ENCODE data around the gene TENT5C. TPM values are rescaled to one million over a fixed set of nuclear protein-coding genes. Genes with fewer than 3 reads are reported as not detected.

Gene TENT5C
- total and polyA plus RNA-seq, 9 of the 15 experiments (the other 6 are each of a cell fraction or from before 2014, with no cell fraction given), result 1.8 to 7.7 (median 4.0) TPM

DNA sequence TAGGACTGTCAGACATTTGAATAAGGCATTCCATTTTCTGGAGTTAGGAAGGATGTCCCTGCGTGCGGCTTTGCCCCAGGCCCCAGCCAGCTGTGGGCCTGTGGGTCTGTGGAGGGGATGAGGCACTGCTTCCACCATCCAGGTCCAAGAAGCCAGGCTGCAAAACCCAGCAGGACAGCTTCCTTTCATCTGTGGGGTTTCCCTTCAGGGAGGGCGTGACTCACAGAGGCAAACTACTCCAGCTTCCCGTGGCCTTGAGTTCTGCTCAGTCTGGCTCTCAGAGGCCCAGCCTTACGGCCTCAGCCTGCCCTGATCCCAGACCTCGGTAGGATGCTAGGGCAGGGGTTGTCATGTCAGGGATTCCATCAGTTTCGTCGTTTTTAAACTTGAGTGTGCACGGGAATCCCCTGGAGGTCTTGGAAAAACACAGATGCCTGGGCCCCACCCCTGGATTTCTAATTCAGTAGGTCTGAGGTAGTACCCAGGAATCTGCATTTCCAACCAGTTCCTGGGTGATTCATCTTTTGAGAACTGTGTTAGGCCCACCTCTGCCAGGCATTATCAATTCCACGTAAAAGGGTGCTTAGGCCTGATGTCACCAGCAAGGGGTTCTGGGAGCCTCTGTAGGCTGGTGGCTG, 32.3 kb upstream of the TENT5C start:
- Histone ChIP-seq H3K27ac (ENCODE audit: extremely low read depth, low read depth, low read length) (no peak overlapping the region), H3K27me3 (ENCODE audit: control insufficient read depth in 2 of 2, insufficient read depth in 2 of 2, low read length in 2 of 2) (no peaks in the 10 kb centered on the region), H3K36me3 (ENCODE audit: control insufficient read depth, insufficient read depth, low read length) (no peaks in the 10 kb centered on the region), H3K9ac (ENCODE audit: insufficient read depth in 1 of 2, low read depth in 2 of 2, low read length in 2 of 2) (peak overlapping the region in 1 of 2 experiments; percentile 61; a peak in 1 of 4 replicates), H4K20me1 (replicated peaks; ENCODE audit: control insufficient read depth, insufficient read depth, low read length) (no peaks in the 10 kb centered on the region), H3K9me1 (ENCODE audit: control insufficient read depth, insufficient read depth, low read length) (no peaks in the 10 kb centered on the region), H3K4me1 (replicated peaks in 1 of 2; ENCODE audit: control insufficient read depth in 2 of 2, insufficient read depth in 2 of 2, low read length in 2 of 2) (peaks cover 5 to 8% of the 10 kb centered on the region in 2 experiments; a peak in 3 of 5 replicates), H3K79me2 (ENCODE audit: control insufficient read depth, insufficient read depth, low read length) (no peaks in the 10 kb centered on the region), H3K9me3 (replicated peaks; ENCODE audit: control insufficient read depth, insufficient read depth, low read depth, low read length) (no peaks in the 10 kb centered on the region), H3K4me2 (ENCODE audit: insufficient read depth, low read length) (no peak overlapping the region), H2AFZ (ENCODE audit: low read depth, low read length) (0 out of 2 replicates have a peak overlapping the region, but pooled peaks have one; percentile 30), H3K4me3 (no peak overlapping the region)
- WGBS (ENCODE audit: insufficient coverage, low coverage, missing lambda C conversion rate), result 49% methylated on average over 10 of the region's 10 CpGs
- DNase-seq (ENCODE audit: extremely low read depth in 1 of 4, low spot score in 3 of 4) (no peak), ATAC-seq (no peak), FAIRE-seq (peak; percentile 11)
- in situ Hi-C loops (cut with MboI) (no loop called here), intact Hi-C loops (cut with micrococcal nuclease) (no loop called here)
- POLR2A ChIA-PET, result interaction anchor here (0.6 to 2.0 kb wide), 4 partner anchors 8 to 232 kb away, joined by 3 to 8 read pairs (median 6); no protein-coding TSS in a partner anchor
- BruUV-seq (replicated peaks), result no TSS peak
- TF ChIP-seq GATA2 (CRISPR knock-in tag; IDR thresholded peaks at IDR 0.05) (no peak), SPI1 (IDR thresholded peaks at IDR 0.05; ENCODE audit: borderline replicate concordance, low read depth, low read length) (no peak), CBFA2T3 (IDR thresholded peaks at IDR 0.05) (peak; percentile 90), KDM5B (IDR thresholded peaks at IDR 0.05; ENCODE audit: insufficient replicate concordance, low read depth, low read length) (no peak), PRPF4 (IDR thresholded peaks at IDR 0.05; ENCODE audit: insufficient read depth, low read depth, low read length, poor library complexity, severe bottlenecking) (no peak), FIP1L1 (IDR thresholded peaks at IDR 0.05; ENCODE audit: low read depth, low read length, poor library complexity, severe bottlenecking) (no peak), GTF2F1 (IDR thresholded peaks at IDR 0.05; ENCODE audit: low read depth, low read length) (no peak), PHB (CRISPR knock-in tag; IDR thresholded peaks at IDR 0.05) (no peak), PHF8 (IDR thresholded peaks at IDR 0.05; ENCODE audit: borderline replicate concordance, low read length) (no peak), FOS (IDR thresholded peaks at IDR 0.05; ENCODE audit: extremely low read depth, insufficient read length) (peak; percentile 50)
- CTCF ChIA-PET (ENCODE audit: low intra/inter-chr PET ratio), result no interaction called here

Data from K562 (cell line).